ENCODE measurements around the gene CDC42BPA.

CDC42BPA gene

DNA sequence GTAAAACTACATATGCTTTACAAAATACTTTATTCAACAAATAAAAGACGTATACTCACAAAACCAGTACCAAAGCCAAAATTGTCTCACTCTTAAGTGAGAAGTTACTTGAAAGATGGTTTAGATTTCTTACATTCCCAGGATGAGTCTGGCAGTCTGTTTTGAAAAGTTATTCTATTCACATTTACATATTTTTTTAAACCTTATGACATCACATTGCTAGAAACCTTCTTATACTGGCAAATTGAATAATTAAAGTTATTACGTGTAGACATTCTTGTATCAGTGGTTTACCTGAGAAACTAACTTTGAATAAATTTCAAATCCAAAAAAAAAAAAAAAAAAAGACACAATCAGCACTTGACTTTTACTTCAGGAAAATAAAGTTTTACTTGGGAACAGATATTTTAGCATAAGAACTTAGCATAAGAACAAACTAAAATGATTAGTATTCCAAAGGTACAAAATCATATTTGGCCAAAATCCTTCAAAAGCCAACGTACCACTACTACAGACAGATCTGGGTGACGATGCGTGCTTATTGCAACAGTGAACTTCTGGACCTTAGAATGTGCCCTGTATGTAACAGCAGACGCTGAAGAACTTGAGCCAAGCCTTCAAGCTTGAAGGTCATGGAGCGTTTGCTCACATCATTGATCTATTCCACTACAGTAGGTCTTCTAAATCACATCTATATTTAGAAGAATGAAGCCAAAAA, 2.5 kb downstream of the CDC42BPA start:
- intact Hi-C loops (cut with DNase I), result loop anchor here (5.0 to 10.0 kb wide), 2 partner anchors 117 to 371 kb away; partner anchors contain the start of gene COQ8A
- peak in 17 of 42 donors; percentile 5 to 60 (median 28) for DNase-seq

DNA sequence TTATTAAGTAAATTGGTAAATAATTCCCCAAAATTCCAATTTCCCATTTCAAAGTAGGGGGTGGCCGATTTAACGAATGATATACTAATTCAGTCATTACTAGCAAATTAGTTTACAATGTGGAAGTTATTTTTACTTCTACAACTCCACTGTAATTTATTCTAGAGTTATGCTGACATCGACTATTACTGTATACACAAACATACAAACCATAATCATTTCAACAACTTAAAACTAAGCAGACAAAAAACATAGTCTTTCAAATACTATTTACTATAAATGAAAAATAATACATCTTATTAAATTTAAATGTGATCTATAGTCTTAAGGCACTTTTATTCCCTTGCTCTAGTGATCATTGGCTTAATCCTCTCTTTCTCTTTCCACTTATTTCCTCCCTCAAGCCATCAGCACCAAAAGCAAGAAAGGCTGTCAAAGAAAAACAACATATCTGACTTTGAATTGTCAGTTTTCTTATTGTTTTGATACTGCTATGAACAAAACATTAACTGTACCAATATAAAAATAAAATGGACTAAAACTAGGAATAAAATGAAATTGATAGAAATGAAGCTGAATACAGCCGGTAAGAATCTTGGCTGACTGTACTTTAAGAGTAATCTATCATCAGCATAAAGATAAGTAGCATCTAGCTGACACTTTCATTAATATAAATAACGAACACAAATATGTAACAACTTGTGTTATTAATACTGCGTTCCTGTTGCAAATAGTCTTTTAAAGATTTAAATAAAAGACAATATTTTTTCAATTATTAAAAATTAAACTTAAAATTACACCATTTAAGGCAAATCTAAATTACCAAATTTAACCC, 4.1 kb downstream of the CDC42BPA start:
- intact Hi-C loops (cut with DNase I), result loop anchor here (10.0 kb wide), 1 partner anchor 369 kb away; the partner anchor contains the start of gene COQ8A

DNA sequence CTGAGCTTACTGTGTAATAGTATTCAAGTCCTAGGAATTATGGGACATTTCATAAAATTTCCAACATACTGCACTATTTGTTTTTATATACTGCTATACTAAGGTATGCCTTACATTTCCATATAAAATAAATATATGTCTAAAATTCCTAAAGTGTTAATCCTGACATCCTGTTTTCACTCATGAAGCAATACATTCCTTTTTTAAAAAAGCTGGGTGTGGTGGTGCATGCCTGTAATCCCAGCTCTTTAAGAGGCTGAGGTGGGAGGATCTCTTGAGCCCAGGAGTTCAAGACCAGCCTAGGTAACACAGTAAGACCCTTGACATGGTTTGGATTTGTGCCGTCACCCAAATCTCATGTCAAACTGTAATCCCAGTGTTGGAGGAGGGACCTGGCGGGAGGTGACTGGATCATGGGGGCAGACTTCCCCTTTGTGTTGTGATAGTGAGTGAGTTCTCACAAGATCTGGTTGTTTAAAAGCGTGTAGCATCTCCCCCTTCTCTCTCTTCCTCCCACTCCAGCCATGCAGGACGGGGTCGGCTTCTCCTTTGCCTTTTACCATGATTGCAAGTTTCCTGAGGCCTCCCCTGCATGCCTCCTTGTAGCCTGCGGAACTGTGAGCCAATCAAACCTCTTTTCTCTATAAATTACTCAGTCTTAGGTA, 5.8 kb downstream of the CDC42BPA start:
- DNase-seq, result no peak
- intact Hi-C loops (cut with DNase I), result loop anchor here (10.0 kb wide), 1 partner anchor 368 kb away; the partner anchor contains the start of gene COQ8A

More for the DNA sequence above, 4.1 kb downstream of the CDC42BPA start:
- no peak for DNase-seq

DNA sequence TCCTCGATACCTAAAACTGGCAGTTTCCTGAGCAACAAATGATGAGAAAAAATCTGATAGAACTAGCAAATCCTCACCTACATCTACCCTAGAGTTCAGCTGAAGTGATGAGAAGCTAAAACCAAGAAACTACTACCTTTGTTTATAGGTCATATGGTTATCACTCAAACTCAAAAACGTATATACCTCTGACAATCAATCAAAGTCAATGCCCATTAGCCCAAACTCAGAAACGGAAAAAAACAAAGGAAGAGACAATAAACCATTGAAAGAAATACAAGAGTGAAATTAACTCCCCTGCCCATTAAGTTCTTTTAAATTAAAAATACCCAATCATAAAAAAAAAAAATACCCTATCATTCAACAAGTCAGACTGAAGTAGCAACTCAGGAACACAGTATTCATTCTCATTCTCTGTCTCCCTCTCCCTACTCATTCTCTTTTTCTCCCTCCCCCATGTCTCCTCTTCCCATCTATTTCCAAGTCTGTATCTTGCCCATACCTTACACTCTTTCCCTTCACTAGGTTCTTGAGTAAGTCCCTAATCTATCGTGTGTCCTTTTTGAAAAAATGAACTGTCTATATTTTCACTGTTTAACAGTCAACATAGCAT, 6.8 kb downstream of the CDC42BPA start:
- intact Hi-C loops (cut with DNase I), result loop anchor here (10.0 kb wide), 1 partner anchor 367 kb away; the partner anchor contains the start of gene COQ8A
- DNase-seq, result no peak

DNA sequence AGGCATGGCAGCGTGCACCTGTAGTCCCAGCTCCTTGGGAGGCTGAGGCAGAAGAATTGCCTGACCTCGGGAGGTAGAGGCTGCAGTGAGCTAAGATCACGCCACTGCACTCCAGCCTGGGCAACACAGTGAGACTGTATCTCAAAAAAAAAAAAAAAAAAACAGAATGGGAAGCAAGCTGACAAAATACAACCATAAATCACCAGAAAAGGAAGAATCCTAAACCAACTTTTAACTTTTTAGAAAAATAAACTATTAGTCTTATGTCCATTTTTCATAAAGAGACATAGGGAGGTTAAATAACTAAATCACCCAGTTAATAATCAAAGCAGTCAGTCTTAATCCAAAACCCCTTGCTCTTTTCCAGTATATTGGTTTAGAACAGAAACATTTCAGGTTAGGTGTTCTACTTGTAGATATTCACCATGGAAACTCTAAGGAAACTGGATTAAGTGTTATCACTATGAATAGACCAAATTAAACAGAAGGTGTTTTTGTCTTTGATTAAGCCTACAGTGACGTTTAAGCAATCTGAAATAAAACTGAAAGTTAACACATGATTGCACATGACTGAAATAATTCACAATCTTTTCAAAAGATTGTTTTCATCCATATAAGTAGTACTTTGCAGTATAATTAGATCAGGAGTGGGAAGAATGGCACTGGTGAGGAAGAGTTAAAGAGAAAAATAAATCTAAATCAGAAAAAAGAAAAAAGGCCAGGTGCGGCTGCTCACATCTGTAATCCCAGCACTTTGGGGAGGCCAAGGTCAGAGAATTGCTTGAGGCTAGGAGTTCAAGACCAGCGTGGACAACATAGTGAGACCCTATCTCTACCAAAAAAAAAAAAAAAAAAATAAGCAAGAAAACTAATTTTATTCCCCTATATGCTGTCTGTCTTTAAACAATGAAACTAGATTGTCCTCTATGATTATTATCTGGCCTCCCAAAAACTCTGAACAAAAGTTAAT, 9.6 kb downstream of the CDC42BPA start:
- intact Hi-C loops (cut with DNase I), result no loop called here
- DNase-seq, result no peak

DNA sequence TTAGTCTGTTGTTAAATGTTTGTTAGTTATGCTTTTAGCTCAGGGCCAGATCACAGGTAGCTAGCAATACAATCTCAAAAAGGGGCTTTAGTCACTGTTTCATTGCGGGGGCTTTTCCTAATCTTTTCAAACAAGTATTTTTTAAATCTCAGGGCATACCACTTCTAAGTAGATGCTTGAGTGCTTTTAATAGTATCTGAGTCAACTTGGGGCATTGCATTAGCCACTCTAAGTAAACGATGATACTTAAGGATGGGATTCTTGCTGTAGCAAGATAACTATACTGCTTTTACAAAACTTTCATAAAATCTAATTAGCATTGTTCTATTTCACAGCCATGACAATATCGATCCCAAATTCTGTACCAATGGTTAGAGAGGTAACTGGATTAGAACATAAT, 11.6 kb downstream of the CDC42BPA start:
- no peak for DNase-seq
- intact Hi-C loops (cut with DNase I), result no loop called here

DNA sequence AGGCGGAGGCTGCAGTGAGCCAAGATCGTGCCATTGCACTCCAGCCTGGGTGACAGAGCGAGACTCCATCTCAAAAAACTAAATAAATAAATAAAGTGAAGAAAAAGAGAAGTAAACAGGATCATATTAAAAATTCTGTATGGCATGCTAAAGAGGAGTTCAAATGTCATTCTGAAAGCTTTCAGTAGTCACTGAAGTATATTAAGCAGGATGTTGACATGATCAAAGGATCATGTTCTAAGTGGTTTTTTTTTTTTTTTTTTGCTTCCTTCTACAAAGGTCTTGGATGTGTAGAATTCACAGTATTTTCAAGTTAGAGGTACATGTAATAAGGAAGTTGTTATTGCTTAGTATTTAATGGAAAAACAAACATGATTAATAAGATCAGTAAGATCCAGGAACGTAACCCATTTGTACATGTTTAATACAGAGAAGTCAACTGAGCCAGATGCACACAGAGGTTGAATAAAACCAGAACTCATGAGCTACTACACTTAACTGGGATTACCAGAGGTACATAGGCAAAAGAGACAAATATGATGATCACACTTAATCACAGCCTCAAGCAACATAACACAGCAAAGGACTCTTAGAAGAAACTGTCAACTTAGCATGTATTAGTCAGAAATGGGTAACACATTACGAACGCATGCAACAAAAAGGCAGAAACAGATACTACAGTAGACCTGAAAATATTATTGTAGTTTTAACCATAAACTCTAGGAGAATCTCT, 12.2 kb downstream of the CDC42BPA start:
- no peak for DNase-seq
- intact Hi-C loops (cut with DNase I), result no loop called here

DNA sequence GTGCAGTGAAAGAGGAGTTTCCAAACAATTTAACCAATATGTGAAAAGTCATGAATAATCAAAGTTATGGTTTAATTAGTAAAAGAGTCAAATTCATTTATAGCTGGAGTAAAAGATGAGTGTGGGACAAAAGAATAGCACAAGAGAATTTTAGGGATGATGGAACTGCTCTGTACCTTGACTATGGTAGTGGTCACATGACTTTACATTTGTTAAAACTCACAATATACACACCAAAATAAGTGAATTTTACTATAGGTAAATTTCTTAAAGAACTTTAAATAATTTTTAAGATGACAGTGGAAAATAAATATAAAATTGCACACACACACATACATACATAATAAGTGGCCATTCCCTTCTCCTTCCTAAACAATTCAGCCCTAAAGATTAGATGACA, 13.6 kb downstream of the CDC42BPA start:
- intact Hi-C loops (cut with DNase I), result no loop called here
- DNase-seq, result no peak

DNA sequence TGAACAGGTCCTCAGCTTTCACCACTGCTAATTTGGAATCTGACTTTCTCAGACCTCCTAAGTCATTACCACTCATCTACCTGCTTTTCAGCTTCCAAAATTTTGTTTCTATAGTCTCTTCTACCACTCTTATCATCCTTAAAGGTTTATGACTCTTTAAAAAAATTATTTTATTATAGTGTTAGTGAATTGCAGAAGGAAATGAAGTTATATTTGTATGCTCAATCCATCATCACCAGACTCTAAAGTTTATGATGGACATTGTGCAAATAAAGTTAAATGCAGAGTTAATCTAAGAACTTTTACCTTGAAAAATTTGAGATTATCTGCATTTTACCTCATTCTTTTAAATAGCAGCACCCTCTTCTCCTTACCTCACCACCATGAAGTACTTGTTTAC, 14.6 kb downstream of the CDC42BPA start:
- intact Hi-C loops (cut with DNase I), result no loop called here

DNA sequence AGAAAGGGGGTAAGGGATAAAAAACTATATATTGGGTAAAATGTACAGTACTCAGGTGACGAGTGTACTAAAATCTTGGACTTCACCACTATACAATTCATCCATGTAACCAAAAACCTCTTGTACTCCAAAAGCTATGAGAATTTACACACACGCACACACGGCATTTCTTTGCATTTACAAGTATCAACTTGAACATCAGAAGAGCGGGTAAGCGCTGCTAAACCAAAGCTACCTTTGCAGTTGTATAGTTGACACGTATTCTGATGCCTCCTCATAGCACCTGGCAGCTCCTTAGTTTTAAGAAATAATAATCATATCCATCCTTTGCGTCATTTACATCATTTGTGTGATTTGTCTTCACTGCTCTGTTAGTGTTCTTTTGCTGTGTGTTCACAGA, 17.6 kb downstream of the CDC42BPA start:
- intact Hi-C loops (cut with DNase I), result no loop called here
- DNase-seq, result no peak

More for the DNA sequence above, 14.6 kb downstream of the CDC42BPA start:
- DNase-seq, result no peak

DNA sequence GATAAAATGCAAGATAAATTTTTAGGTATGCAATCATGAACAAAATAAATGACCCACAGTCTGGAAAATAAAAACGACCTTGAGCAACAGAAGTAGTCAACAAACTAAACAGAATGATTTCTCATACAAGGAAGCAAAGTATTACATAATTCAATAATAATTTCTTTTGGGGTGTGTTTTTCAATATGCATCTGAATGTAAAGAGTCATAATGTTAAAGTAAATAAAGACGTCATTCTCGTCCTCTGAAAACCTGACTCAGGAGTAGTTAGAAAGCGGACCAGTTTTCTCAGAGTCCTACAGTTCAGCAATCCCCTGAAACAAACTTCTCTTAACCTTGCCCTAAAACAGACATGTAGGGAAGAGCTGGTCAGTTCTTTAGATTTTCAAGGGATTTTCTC, 18.6 kb downstream of the CDC42BPA start:
- DNase-seq, result no peak
- intact Hi-C loops (cut with DNase I), result no loop called here

DNA sequence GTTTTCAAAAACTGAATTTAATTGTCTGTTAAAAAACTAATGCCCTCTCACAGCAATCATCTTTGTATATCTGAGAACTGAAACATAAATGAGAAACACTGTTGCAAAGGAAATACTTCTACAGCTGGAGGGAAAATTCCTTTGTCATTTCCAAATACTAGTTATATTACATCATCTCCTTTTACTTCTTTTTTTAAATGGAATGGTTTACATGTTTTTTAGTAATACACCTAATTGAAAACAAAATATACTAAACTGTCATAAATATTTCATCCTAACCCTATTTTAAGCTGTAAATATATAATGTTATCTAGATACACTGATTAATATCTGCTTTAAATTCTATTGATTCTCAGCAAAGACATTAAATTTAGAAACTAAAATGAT, 19.1 kb downstream of the CDC42BPA start:
- no peak for DNase-seq
- intact Hi-C loops (cut with DNase I), result no loop called here

DNA sequence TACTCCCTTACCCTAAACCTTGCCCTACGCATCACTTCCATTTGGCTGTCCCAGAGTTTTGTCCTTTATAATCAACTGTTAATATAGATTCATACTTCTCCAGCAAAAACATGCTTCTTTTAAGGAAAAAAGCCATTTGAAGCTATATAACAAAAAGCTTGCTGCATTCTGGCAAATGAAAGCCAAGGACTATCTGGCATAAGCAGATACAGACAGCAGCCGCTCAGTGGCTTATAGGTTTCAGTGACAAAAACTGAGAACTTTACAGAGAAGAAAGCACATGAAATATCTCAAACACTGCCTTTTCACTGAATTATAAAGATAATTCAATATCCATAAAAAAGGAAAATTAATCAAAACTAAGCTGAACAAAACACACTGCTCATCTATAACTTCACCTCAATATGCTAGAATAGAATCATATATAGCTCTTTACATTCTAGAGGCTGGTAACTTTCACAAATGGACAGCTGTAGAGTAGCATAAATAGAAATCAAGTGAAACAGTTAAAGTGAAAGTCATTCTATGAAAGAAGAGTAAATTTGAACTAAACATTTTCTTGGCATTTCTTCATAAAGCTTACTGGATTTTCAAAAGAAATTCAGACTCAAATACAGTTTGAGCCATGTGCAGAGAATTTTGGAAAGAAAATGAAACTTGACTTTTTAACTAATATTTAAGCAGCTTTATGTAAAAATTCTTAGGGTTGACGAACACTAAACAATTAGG, 19.6 kb downstream of the CDC42BPA start:
- no peak for DNase-seq
- intact Hi-C loops (cut with DNase I), result no loop called here

DNA sequence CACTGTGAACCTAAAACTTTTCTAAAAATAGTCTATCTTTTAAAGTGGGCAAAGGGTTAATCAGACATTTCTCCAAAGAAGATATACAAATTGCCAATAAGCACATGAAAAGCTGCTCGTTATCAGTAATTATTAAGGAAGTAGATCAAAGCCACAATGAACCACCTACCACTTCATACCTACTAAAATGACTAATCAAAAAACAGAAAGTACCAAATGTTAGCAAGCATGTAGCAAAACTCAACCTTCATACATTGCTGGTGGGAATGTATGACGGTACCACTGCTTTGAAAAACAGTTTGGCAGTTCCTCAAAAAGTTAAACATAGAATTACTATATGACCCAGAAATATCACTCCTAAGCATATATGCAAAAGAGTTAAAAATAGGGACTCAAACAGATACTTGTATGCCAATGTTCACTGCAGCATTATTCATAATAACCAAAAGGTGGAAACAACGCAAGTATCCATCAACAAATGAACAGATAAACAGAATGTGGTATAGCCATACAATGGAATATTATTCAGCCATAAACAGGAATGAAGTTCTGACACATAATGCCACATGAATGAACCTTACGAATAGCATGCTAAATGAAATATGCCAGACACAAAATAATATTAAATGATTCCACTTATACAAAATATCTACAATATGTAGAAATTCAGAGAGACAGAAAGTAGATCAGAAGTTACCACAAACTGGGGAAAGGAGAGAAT, 21.1 kb downstream of the CDC42BPA start:
- DNase-seq, result no peak
- intact Hi-C loops (cut with DNase I), result no loop called here

DNA sequence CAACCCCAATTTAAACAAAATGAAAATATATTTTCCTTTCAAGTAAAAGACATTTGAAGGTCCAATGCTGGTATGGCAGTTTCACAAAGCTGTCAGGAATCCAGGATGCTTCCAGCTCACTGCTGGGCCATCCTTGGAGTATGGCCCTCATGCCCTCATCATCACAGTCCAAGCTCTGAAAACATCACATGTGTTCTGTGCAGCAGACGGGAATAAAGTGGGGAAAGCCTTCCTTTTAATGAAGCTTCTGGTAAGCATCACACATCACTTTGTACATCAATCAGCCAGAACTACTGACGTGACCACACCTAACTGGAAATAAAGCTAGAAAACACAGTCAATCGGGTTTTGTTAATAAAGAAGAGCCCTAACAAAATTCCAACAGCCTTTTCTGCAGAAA, 22.7 kb downstream of the CDC42BPA start:
- intact Hi-C loops (cut with DNase I), result no loop called here
- no peak for DNase-seq

DNA sequence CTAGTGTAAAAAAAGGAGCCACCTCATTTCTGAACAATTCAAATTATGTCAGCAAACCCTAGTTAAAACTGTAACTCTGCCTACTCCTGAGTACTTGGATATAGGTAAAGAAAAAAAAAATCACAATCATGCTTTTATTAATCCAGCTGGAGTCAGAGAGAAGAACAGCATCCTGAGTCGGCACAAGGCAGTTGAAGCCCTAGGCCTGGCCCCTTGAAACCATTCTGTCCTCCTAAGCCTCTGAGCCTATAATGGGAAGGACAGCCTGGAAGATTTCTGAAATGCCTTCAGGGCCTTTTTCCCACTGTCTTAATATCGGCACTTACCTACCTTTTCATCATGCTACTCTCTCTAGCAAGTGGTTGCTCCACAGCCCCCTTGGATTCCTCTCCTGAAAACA, 32.5 kb downstream of the CDC42BPA start:
- intact Hi-C loops (cut with DNase I), result no loop called here
- DNase-seq, result no peak

All from head of caudate nucleus (tissue), 42 donors.